ENCODE data around the gene PIANP. TPM values are rescaled to one million over a fixed set of nuclear protein-coding genes. Genes with fewer than 3 reads are reported as not detected.
A peak's percentile ranks its signal among the peaks of the same experiment; 100 is the strongest.
"Not testable (repeated sequence)": the region's sequence is repeated elsewhere in the genome, so short reads cannot be mapped to it uniquely, and the experiment has no call there.

Gene PIANP
- total RNA-seq, 1 experiment from 2014 or later, result not detected

GRCh38 chr12:6716874-6717437, 16.3 kb upstream of the PIANP start:
- DNase-seq, result no peak
- H3K4me3 ChIP-seq, result no peak overlapping the region
- H3K27me3 ChIP-seq, result no peaks in the 10 kb centered on the region
- no peaks in the 10 kb centered on the region for H3K9me3 ChIP-seq
- H3K36me3 ChIP-seq, result no peaks in the 10 kb centered on the region

- not testable (repeated sequence) for DNase-seq, H3K9me3 ChIP-seq, H3K36me3 ChIP-seq, H3K4me3 ChIP-seq, H3K27me3 ChIP-seq
These were observed 15.6 kb upstream of the PIANP start for GRCh38 chr12:6716031-6716873.

GRCh38 chr12:6708960-6709394, 8.4 kb upstream of the PIANP start:
- no peaks in the 10 kb centered on the region for H3K9me3 ChIP-seq
- H3K36me3 ChIP-seq, result no peaks in the 10 kb centered on the region
- DNase-seq, result no peak
- no peaks in the 10 kb centered on the region; the same call in 1 of the 2 replicates for H3K27me3 ChIP-seq
- H3K4me3 ChIP-seq, result no peak overlapping the region

- not testable (repeated sequence) for DNase-seq, H3K27me3 ChIP-seq, H3K4me3 ChIP-seq, H3K36me3 ChIP-seq, H3K9me3 ChIP-seq
These were observed 7.7 kb upstream of the PIANP start for GRCh38 chr12:6708351-6708750.

- peaks cover 30% of the 10 kb centered on the region for H3K27me3 ChIP-seq
These were observed 3.0 kb upstream of the PIANP start for GRCh38 chr12:6703631-6704030.

GRCh38 chr12:6701078-6701768, 608 bp upstream of the PIANP start:
- H3K9me3 ChIP-seq, result no peaks in the 10 kb centered on the region
- H3K36me3 ChIP-seq, result no peaks in the 10 kb centered on the region
- DNase-seq, result peak; percentile 35
- H3K4me3 ChIP-seq, result no peak overlapping the region
- peaks cover 35% of the 10 kb centered on the region for H3K27me3 ChIP-seq

More at GRCh38 chr12:6703631-6704030, 3.0 kb upstream of the PIANP start:
- H3K4me3 ChIP-seq, result no peak overlapping the region
- DNase-seq, result peak; percentile 23
- no peaks in the 10 kb centered on the region for H3K36me3 ChIP-seq
- no peaks in the 10 kb centered on the region for H3K9me3 ChIP-seq

GRCh38 chr12:6699989-6700645, 498 bp downstream of the PIANP start:
- no peak for DNase-seq
- H3K9me3 ChIP-seq, result no peaks in the 10 kb centered on the region
- H3K27me3 ChIP-seq, result peaks cover 35% of the 10 kb centered on the region
- H3K4me3 ChIP-seq, result peak overlapping the region; percentile 33
- no peaks in the 10 kb centered on the region for H3K36me3 ChIP-seq

GRCh38 chr12:6699259-6699988, 1.2 kb downstream of the PIANP start:
- H3K9me3 ChIP-seq, result no peaks in the 10 kb centered on the region
- DNase-seq, result no peak
- H3K36me3 ChIP-seq, result no peaks in the 10 kb centered on the region
- H3K27me3 ChIP-seq, result peaks cover 35% of the 10 kb centered on the region
- no peak overlapping the region for H3K4me3 ChIP-seq

GRCh38 chr12:6698352-6699046, 2.1 kb downstream of the PIANP start:
- DNase-seq, result no peak
- Histone ChIP-seq H3K4me3 (no peak overlapping the region), H3K9me3 (no peaks in the 10 kb centered on the region), H3K27me3 (peaks cover 35% of the 10 kb centered on the region), H3K36me3 (no peaks in the 10 kb centered on the region)

- Histone ChIP-seq H3K4me3 (no peak overlapping the region), H3K9me3 (no peaks in the 10 kb centered on the region), H3K27me3 (peaks cover 35% of the 10 kb centered on the region), H3K36me3 (no peaks in the 10 kb centered on the region)
- peak; percentile 51 for DNase-seq
These were observed 2.8 kb downstream of the PIANP start for GRCh38 chr12:6697584-6698351.

- DNase-seq, result peak; percentile 20
- H3K36me3 ChIP-seq, result no peaks in the 10 kb centered on the region
- no peak overlapping the region for H3K4me3 ChIP-seq
- H3K27me3 ChIP-seq, result peaks cover 34% of the 10 kb centered on the region
- no peaks in the 10 kb centered on the region for H3K9me3 ChIP-seq
These were observed 3.7 kb downstream of the PIANP start for GRCh38 chr12:6696690-6697583.

GRCh38 chr12:6695313-6696045, 5.1 kb downstream of the PIANP start:
- Histone ChIP-seq H3K27me3 (peaks cover 23% of the 10 kb centered on the region), H3K9me3 (no peaks in the 10 kb centered on the region), H3K36me3 (no peaks in the 10 kb centered on the region), H3K4me3 (no peak overlapping the region)
- DNase-seq, result no peak

GRCh38 chr12:6694701-6695100, 5.9 kb downstream of the PIANP start:
- H3K36me3 ChIP-seq, result no peaks in the 10 kb centered on the region; the same call in 1 of the 2 replicates
- peaks cover 16% of the 10 kb centered on the region for H3K27me3 ChIP-seq
- H3K9me3 ChIP-seq, result no peaks in the 10 kb centered on the region
- DNase-seq, result no peak
- no peak overlapping the region for H3K4me3 ChIP-seq
